ENCODE results near the gene WDR35.

WDR35 gene

GRCh38 chr2:19947184-19947940 lies 42.5 kb downstream of the WDR35 start:
- no peak for TF ChIP-seq CTCF (IDR thresholded peaks at IDR 0.05; ENCODE audit: extremely low read depth, insufficient read depth, missing control alignments)
- no peak for DNase-seq (ENCODE audit: low spot score)
- in situ Hi-C loops (cut with MboI; ENCODE audit: low pct_unique_long_range_greater_than_20kb, low sequenced_read_pairs, unreplicated experiment): no loop called here

GRCh38 chr2:19944205-19944845 lies 45.6 kb downstream of the WDR35 start:
- DNase-seq (ENCODE audit: low spot score): no peak
- TF ChIP-seq CTCF (IDR thresholded peaks at IDR 0.05; ENCODE audit: extremely low read depth, insufficient read depth, missing control alignments): no peak
- in situ Hi-C loops (cut with MboI; ENCODE audit: low pct_unique_long_range_greater_than_20kb, low sequenced_read_pairs, unreplicated experiment): no loop called here

GRCh38 chr2:19943189-19943588 lies 46.7 kb downstream of the WDR35 start:
- no peak for DNase-seq (ENCODE audit: low spot score)
- in situ Hi-C loops (cut with MboI; ENCODE audit: low pct_unique_long_range_greater_than_20kb, low sequenced_read_pairs, unreplicated experiment): no loop called here
- no peak for TF ChIP-seq CTCF (IDR thresholded peaks at IDR 0.05; ENCODE audit: extremely low read depth, insufficient read depth, missing control alignments)

DNA sequence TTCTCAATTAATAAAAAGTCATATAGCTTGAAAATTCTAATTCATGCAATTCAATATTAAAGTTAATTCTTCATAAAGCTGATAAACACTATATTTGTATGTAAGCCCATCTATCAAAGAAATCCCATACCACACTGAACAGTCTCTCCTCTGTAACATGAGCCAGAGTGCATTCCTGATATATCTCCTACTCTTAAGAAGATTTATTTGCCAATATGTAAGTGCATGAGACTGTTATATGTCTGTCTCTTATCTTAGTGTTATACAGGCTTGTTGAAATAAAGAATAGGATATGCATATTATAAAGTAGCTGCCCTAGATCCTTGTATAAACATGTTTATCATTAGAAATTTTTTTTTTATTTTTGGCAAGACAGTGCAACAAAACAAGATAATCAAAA lies 47.7 kb downstream of the WDR35 start:
- TF ChIP-seq CTCF (IDR thresholded peaks at IDR 0.05; ENCODE audit: extremely low read depth, insufficient read depth, missing control alignments): no peak
- in situ Hi-C loops (cut with MboI; ENCODE audit: low pct_unique_long_range_greater_than_20kb, low sequenced_read_pairs, unreplicated experiment): no loop called here
- DNase-seq (ENCODE audit: low spot score): no peak

DNA sequence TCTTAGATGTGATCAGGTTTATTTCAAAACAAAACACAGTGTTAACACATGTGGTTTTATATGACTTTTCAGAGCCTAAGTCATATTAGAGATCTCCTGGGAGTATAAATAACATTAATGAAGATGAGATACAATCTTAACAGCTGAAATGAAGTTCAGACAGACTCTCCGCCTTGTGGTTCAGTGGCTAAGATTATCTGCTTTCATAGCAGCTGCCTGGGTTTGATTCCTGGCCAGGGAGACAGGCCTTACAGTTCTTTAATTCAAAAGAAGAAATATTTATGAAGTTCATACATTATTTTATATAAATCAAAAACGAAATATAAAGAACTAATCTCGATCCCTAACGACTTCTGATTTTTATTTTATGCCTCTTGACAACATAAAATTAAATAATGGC lies 52.9 kb downstream of the WDR35 start:
- no peak for TF ChIP-seq CTCF (IDR thresholded peaks at IDR 0.05; ENCODE audit: extremely low read depth, insufficient read depth, missing control alignments)
- DNase-seq (ENCODE audit: low spot score): no peak
- in situ Hi-C loops (cut with MboI; ENCODE audit: low pct_unique_long_range_greater_than_20kb, low sequenced_read_pairs, unreplicated experiment): no loop called here

- in situ Hi-C loops (cut with MboI; ENCODE audit: low pct_unique_long_range_greater_than_20kb, low sequenced_read_pairs, unreplicated experiment): no loop called here
- DNase-seq (ENCODE audit: low spot score): no peak
- TF ChIP-seq CTCF (IDR thresholded peaks at IDR 0.05; ENCODE audit: extremely low read depth, insufficient read depth, missing control alignments): no peak
These were observed 53.7 kb downstream of the WDR35 start for GRCh38 chr2:19936203-19936602.

All from GM13977 (cell line).